ENCODE data around the gene RNF183.

- TF ChIP-seq, protein P1, sequence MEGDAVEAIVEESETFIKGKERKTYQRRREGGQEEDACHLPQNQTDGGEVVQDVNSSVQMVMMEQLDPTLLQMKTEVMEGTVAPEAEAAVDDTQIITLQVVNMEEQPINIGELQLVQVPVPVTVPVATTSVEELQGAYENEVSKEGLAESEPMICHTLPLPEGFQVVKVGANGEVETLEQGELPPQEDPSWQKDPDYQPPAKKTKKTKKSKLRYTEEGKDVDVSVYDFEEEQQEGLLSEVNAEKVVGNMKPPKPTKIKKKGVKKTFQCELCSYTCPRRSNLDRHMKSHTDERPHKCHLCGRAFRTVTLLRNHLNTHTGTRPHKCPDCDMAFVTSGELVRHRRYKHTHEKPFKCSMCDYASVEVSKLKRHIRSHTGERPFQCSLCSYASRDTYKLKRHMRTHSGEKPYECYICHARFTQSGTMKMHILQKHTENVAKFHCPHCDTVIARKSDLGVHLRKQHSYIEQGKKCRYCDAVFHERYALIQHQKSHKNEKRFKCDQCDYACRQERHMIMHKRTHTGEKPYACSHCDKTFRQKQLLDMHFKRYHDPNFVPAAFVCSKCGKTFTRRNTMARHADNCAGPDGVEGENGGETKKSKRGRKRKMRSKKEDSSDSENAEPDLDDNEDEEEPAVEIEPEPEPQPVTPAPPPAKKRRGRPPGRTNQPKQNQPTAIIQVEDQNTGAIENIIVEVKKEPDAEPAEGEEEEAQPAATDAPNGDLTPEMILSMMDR (IDR thresholded peaks at IDR 0.05): no peak
- peak; percentile 36 for TF ChIP-seq POLR2A (IDR thresholded peaks at IDR 0.05)
- peak; percentile 74 to 82 (median 77) for TF ChIP-seq POLR2AphosphoS5 (IDR thresholded peaks at IDR 0.05)
Measured at GRCh38 chr9:113340011-113340699, 37.0 kb upstream of the RNF183 start, which contains the start of gene WDR31.

Data from breast epithelium (tissue), 3 donors.